ENCODE measurements around the gene ELP2. TPM values are rescaled to one million over a fixed set of nuclear protein-coding genes. Genes with fewer than 3 reads are reported as not detected.
"Not testable (repeated sequence)": the region's sequence is repeated elsewhere in the genome, so short reads cannot be mapped to it uniquely, and the experiment has no call there.

Gene ELP2
- total RNA-seq, 1 donor from 2014 or later = 111 TPM

- Mint-ChIP-seq H3K4me3 (no peak overlapping the region), H3K27me3 (no peaks in the 10 kb centered on the region), H3K27ac (no peak overlapping the region), H3K9me3 (no peaks in the 10 kb centered on the region), H3K36me3 (ENCODE audit: low read depth) (peaks cover 66% of the 10 kb centered on the region), H3K4me1 (peaks cover 15% of the 10 kb centered on the region)
- intact Hi-C loops (cut with micrococcal nuclease) = no loop called here
- no peak for DNase-seq
Measured at GRCh38 chr18:36155851-36156757, 26.4 kb downstream of the ELP2 start.

- intact Hi-C loops (cut with micrococcal nuclease) = no loop called here
- no peak for DNase-seq
- peaks cover 15% of the 10 kb centered on the region for H3K4me1 Mint-ChIP-seq
- H3K27me3 Mint-ChIP-seq = no peaks in the 10 kb centered on the region
- H3K9me3 Mint-ChIP-seq = no peaks in the 10 kb centered on the region
- no peak overlapping the region for H3K27ac Mint-ChIP-seq
- no peak overlapping the region for H3K4me3 Mint-ChIP-seq
- peaks cover 72% of the 10 kb centered on the region for H3K36me3 Mint-ChIP-seq (ENCODE audit: low read depth)
Measured at GRCh38 chr18:36157441-36157840, 27.7 kb downstream of the ELP2 start.

GRCh38 chr18:36158266-36158867, 28.7 kb downstream of the ELP2 start:
- no peak overlapping the region for H3K4me3 Mint-ChIP-seq
- H3K27me3 Mint-ChIP-seq = no peaks in the 10 kb centered on the region
- H3K4me1 Mint-ChIP-seq = peaks cover 13% of the 10 kb centered on the region
- H3K9me3 Mint-ChIP-seq = no peaks in the 10 kb centered on the region
- no peak overlapping the region for H3K27ac Mint-ChIP-seq
- no peak for DNase-seq
- peaks cover 69% of the 10 kb centered on the region for H3K36me3 Mint-ChIP-seq (ENCODE audit: low read depth)
- intact Hi-C loops (cut with micrococcal nuclease) = no loop called here

GRCh38 chr18:36160959-36161371, 31.3 kb downstream of the ELP2 start:
- no peak overlapping the region for H3K4me3 Mint-ChIP-seq
- intact Hi-C loops (cut with micrococcal nuclease) = no loop called here
- H3K9me3 Mint-ChIP-seq = no peaks in the 10 kb centered on the region
- peaks cover 74% of the 10 kb centered on the region for H3K36me3 Mint-ChIP-seq (ENCODE audit: low read depth)
- peaks cover 13% of the 10 kb centered on the region for H3K4me1 Mint-ChIP-seq
- no peak overlapping the region for H3K27ac Mint-ChIP-seq
- H3K27me3 Mint-ChIP-seq = no peaks in the 10 kb centered on the region
- no peak for DNase-seq

GRCh38 chr18:36162981-36163380, 33.3 kb downstream of the ELP2 start:
- intact Hi-C loops (cut with micrococcal nuclease) = no loop called here
- H3K36me3 Mint-ChIP-seq (ENCODE audit: low read depth) = peaks cover 69% of the 10 kb centered on the region
- no peak overlapping the region for H3K27ac Mint-ChIP-seq
- no peaks in the 10 kb centered on the region for H3K27me3 Mint-ChIP-seq
- H3K9me3 Mint-ChIP-seq = no peaks in the 10 kb centered on the region
- H3K4me3 Mint-ChIP-seq = no peak overlapping the region
- peaks cover 5% of the 10 kb centered on the region for H3K4me1 Mint-ChIP-seq
- DNase-seq = no peak

- peaks cover 61% of the 10 kb centered on the region for H3K36me3 Mint-ChIP-seq (ENCODE audit: low read depth)
- H3K4me3 Mint-ChIP-seq = no peak overlapping the region
- H3K27ac Mint-ChIP-seq = no peak overlapping the region
- H3K27me3 Mint-ChIP-seq = no peaks in the 10 kb centered on the region
- H3K4me1 Mint-ChIP-seq = peaks cover 2% of the 10 kb centered on the region
- intact Hi-C loops (cut with micrococcal nuclease) = no loop called here
- H3K9me3 Mint-ChIP-seq = no peaks in the 10 kb centered on the region
- no peak for DNase-seq
Measured at GRCh38 chr18:36167692-36168218, 38.1 kb downstream of the ELP2 start.

GRCh38 chr18:36168296-36168695, 38.6 kb downstream of the ELP2 start:
- H3K9me3 Mint-ChIP-seq; H3K4me3 Mint-ChIP-seq; H3K27me3 Mint-ChIP-seq; intact Hi-C loops (cut with micrococcal nuclease); H3K4me1 Mint-ChIP-seq; H3K27ac Mint-ChIP-seq; DNase-seq: not testable (repeated sequence)
- peaks cover 57% of the 10 kb centered on the region for H3K36me3 Mint-ChIP-seq (ENCODE audit: low read depth)

GRCh38 chr18:36169938-36170337, 40.2 kb downstream of the ELP2 start:
- intact Hi-C loops (cut with micrococcal nuclease) = loop anchor here (10.0 kb wide), 1 partner anchor 55 kb away; no protein-coding TSS in a partner anchor
- H3K27ac Mint-ChIP-seq = no peak overlapping the region
- H3K36me3 Mint-ChIP-seq (ENCODE audit: low read depth) = peaks cover 56% of the 10 kb centered on the region
- no peaks in the 10 kb centered on the region for H3K4me1 Mint-ChIP-seq
- H3K9me3 Mint-ChIP-seq = no peaks in the 10 kb centered on the region
- no peak for DNase-seq
- no peaks in the 10 kb centered on the region for H3K27me3 Mint-ChIP-seq
- H3K4me3 Mint-ChIP-seq = no peak overlapping the region

- intact Hi-C loops (cut with micrococcal nuclease) = loop anchor here (10.0 kb wide), 1 partner anchor 61 kb away; no protein-coding TSS in a partner anchor
- no peak for DNase-seq
- Mint-ChIP-seq H3K4me1 (peaks cover 10% of the 10 kb centered on the region), H3K36me3 (ENCODE audit: low read depth) (peaks cover 55% of the 10 kb centered on the region), H3K4me3 (no peak overlapping the region), H3K27ac (no peak overlapping the region), H3K9me3 (no peaks in the 10 kb centered on the region), H3K27me3 (no peaks in the 10 kb centered on the region)
Measured at GRCh38 chr18:36175481-36175880, 45.8 kb downstream of the ELP2 start.

- H3K4me3 Mint-ChIP-seq = no peak overlapping the region
- intact Hi-C loops (cut with micrococcal nuclease) = loop anchor here (10.0 kb wide), 1 partner anchor 61 kb away; no protein-coding TSS in a partner anchor
- H3K9me3 Mint-ChIP-seq = no peaks in the 10 kb centered on the region
- no peak overlapping the region for H3K27ac Mint-ChIP-seq
- no peak for DNase-seq
- peaks cover 50% of the 10 kb centered on the region for H3K36me3 Mint-ChIP-seq (ENCODE audit: low read depth)
- no peaks in the 10 kb centered on the region for H3K27me3 Mint-ChIP-seq
- peaks cover 10% of the 10 kb centered on the region for H3K4me1 Mint-ChIP-seq
Measured at GRCh38 chr18:36176177-36176584, 46.5 kb downstream of the ELP2 start.

GRCh38 chr18:36176711-36177110, 47.0 kb downstream of the ELP2 start:
- peaks cover 46% of the 10 kb centered on the region for H3K36me3 Mint-ChIP-seq (ENCODE audit: low read depth)
- H3K4me3 Mint-ChIP-seq = no peak overlapping the region
- intact Hi-C loops (cut with micrococcal nuclease) = loop anchor here (10.0 kb wide), 1 partner anchor 62 kb away; no protein-coding TSS in a partner anchor
- no peaks in the 10 kb centered on the region for H3K27me3 Mint-ChIP-seq
- H3K9me3 Mint-ChIP-seq = no peaks in the 10 kb centered on the region
- no peak overlapping the region for H3K27ac Mint-ChIP-seq
- H3K4me1 Mint-ChIP-seq = peaks cover 10% of the 10 kb centered on the region
- no peak for DNase-seq

- no peak overlapping the region for H3K4me3 Mint-ChIP-seq
- H3K27me3 Mint-ChIP-seq = no peaks in the 10 kb centered on the region
- H3K36me3 Mint-ChIP-seq (ENCODE audit: low read depth) = peaks cover 42% of the 10 kb centered on the region
- peaks cover 10% of the 10 kb centered on the region for H3K4me1 Mint-ChIP-seq
- no peak overlapping the region for H3K27ac Mint-ChIP-seq
- no peaks in the 10 kb centered on the region for H3K9me3 Mint-ChIP-seq
- intact Hi-C loops (cut with micrococcal nuclease) = loop anchor here (10.0 kb wide), 1 partner anchor 63 kb away; no protein-coding TSS in a partner anchor
- no peak for DNase-seq
Measured at GRCh38 chr18:36177913-36178312, 48.2 kb downstream of the ELP2 start.

- intact Hi-C loops (cut with micrococcal nuclease) = loop anchor here (10.0 kb wide), 1 partner anchor 65 kb away; no protein-coding TSS in a partner anchor
- DNase-seq = no peak
- H3K4me1 Mint-ChIP-seq = peaks cover 10% of the 10 kb centered on the region
- H3K27ac Mint-ChIP-seq = no peak overlapping the region
- no peak overlapping the region for H3K4me3 Mint-ChIP-seq
- H3K27me3 Mint-ChIP-seq = no peaks in the 10 kb centered on the region
- peaks cover 30% of the 10 kb centered on the region for H3K36me3 Mint-ChIP-seq (ENCODE audit: low read depth)
- no peaks in the 10 kb centered on the region for H3K9me3 Mint-ChIP-seq
Measured at GRCh38 chr18:36179562-36180355, 50.1 kb downstream of the ELP2 start.
